HG03571 (cell line): ENCODE results near the gene RFX3.

ENCODE experiments used
- ATAC-seq: cut with Tn5 transposase; IDR thresholded peaks from one replicate; pipeline ENCODE4 v1.9.1; 2021; ENCODE audit not compliant: unreplicated experiment

The RFX3 gene

GRCh38 chr9:3238236-3238635 lies 287.6 kb downstream of the RFX3 start:
- ATAC-seq: no peak

GRCh38 chr9:3237121-3237520 lies 288.7 kb downstream of the RFX3 start:
- no peak for ATAC-seq

- ATAC-seq: no peak
Observed at GRCh38 chr9:3235497-3235896, 290.3 kb downstream of the RFX3 start.

- no peak for ATAC-seq
Observed at GRCh38 chr9:3224931-3225330, 300.9 kb downstream of the RFX3 start.

GRCh38 chr9:3215658-3216057 lies 310.1 kb downstream of the RFX3 start:
- no peak for ATAC-seq

- ATAC-seq: no peak
Observed at GRCh38 chr9:3214741-3215140, 311.1 kb downstream of the RFX3 start.

GRCh38 chr9:3205421-3206095 lies 320.2 kb downstream of the RFX3 start:
- ATAC-seq: no peak

- ATAC-seq: no peak
Observed at GRCh38 chr9:3200331-3200774, 325.4 kb downstream of the RFX3 start.

GRCh38 chr9:3193791-3194190 lies 332.0 kb downstream of the RFX3 start:
- ATAC-seq: no peak

GRCh38 chr9:3191715-3192114 lies 334.1 kb downstream of the RFX3 start:
- ATAC-seq: no peak

GRCh38 chr9:3189113-3189861 lies 336.5 kb downstream of the RFX3 start:
- ATAC-seq: no peak

- no peak for ATAC-seq
Observed at GRCh38 chr9:3186751-3187150, 339.1 kb downstream of the RFX3 start.

GRCh38 chr9:3181049-3181953 lies 344.5 kb downstream of the RFX3 start:
- no peak for ATAC-seq

GRCh38 chr9:3180696-3181048 lies 345.1 kb downstream of the RFX3 start:
- no peak for ATAC-seq

- no peak for ATAC-seq
Observed at GRCh38 chr9:3179711-3180110, 346.1 kb downstream of the RFX3 start.

GRCh38 chr9:3177936-3178335 lies 347.9 kb downstream of the RFX3 start:
- no peak for ATAC-seq

GRCh38 chr9:3177146-3177761 lies 348.5 kb downstream of the RFX3 start:
- no peak for ATAC-seq

- no peak for ATAC-seq
Observed at GRCh38 chr9:3173374-3173773, 352.4 kb downstream of the RFX3 start.

- no peak for ATAC-seq
Observed at GRCh38 chr9:3170819-3171218, 355.0 kb downstream of the RFX3 start.
